ENCODE measurements around the gene DIAPH3. TPM values are rescaled to one million over a fixed set of nuclear protein-coding genes. Genes with fewer than 3 reads are reported as not detected.

The DIAPH3 gene
- total RNA-seq, 1 donor from 2014 or later, result 4.6 TPM

- Histone ChIP-seq H3K9me3 (no peaks in the 10 kb centered on the region), H3K36me3 (no peaks in the 10 kb centered on the region), H3K4me3 (no peak overlapping the region), H3K27ac (no peak overlapping the region), H3K27me3 (no peaks in the 10 kb centered on the region), H3K4me1 (no peaks in the 10 kb centered on the region)
- no peak for TF ChIP-seq CTCF (IDR thresholded peaks at IDR 0.05)
- DNase-seq (no peak), ATAC-seq (no peak)
- intact Hi-C loops (cut with DNase I), result no loop called here
These were observed 28.4 kb downstream of the DIAPH3 start for GRCh38 chr13:60135344-60135743.

DNA sequence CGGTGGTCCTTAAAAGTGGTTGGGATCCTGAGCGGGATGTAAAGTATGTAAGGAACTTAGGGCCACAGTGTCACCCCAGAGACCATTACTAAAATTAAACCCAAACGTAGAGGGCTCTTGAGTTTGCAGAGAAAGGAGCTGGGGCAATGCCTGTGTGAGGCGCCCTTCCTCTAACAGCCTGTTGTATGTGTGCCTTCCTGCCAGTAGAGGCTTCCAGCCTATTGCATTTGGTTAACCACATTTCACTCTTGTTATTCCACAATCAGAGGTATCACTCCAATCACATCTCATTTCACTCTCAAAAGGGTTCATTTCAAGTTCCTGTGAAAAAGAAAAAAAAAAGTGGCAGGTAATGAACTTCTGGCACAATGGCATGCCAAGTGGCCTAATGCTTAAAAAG is 29.4 kb downstream of the DIAPH3 start:
- no peaks in the 10 kb centered on the region for H3K9me3 ChIP-seq
- H3K4me3 ChIP-seq, result no peak overlapping the region
- no peaks in the 10 kb centered on the region for H3K4me1 ChIP-seq
- intact Hi-C loops (cut with DNase I), result no loop called here
- no peak for DNase-seq
- no peak for ATAC-seq
- H3K27ac ChIP-seq, result no peak overlapping the region
- no peak for TF ChIP-seq CTCF (IDR thresholded peaks at IDR 0.05)
- H3K36me3 ChIP-seq, result no peaks in the 10 kb centered on the region
- no peaks in the 10 kb centered on the region for H3K27me3 ChIP-seq

DNA sequence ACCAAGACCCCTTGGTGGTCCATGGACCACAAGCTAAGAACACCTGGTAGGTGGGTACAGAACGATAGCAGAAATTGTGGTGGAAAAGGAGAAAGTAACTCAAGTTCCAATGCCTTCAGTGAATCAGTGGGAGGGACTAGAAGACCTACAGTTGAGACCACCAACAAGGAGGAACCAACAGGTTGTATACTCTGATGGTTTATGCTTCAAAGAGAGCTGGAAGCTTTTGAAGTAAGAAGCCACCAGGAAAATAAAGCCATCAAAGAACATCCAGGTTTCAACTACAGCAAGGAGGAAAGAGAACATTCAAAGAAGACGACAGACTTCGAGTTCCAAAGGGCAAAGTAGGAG is 42.4 kb downstream of the DIAPH3 start:
- TF ChIP-seq CTCF (IDR thresholded peaks at IDR 0.05), result no peak
- no peak for DNase-seq

GRCh38 chr13:60120617-60121336 is 43.0 kb downstream of the DIAPH3 start:
- Histone ChIP-seq H3K27me3 (no peaks in the 10 kb centered on the region), H3K36me3 (no peaks in the 10 kb centered on the region), H3K4me1 (no peaks in the 10 kb centered on the region), H3K4me3 (no peak overlapping the region), H3K9me3 (no peaks in the 10 kb centered on the region), H3K27ac (no peak overlapping the region)
- DNase-seq (no peak), ATAC-seq (no peak)
- intact Hi-C loops (cut with DNase I), result no loop called here
- no peak for TF ChIP-seq CTCF (IDR thresholded peaks at IDR 0.05)

More for the DNA sequence above, 42.4 kb downstream of the DIAPH3 start:
- Histone ChIP-seq H3K4me1 (no peaks in the 10 kb centered on the region), H3K36me3 (no peaks in the 10 kb centered on the region), H3K9me3 (peaks cover 5% of the 10 kb centered on the region), H3K4me3 (no peak overlapping the region), H3K27me3 (no peaks in the 10 kb centered on the region), H3K27ac (no peak overlapping the region)
- ATAC-seq, result no peak
- intact Hi-C loops (cut with DNase I), result no loop called here

- Histone ChIP-seq H3K9me3 (no peaks in the 10 kb centered on the region), H3K4me3 (no peak overlapping the region), H3K27me3 (no peaks in the 10 kb centered on the region), H3K4me1 (no peaks in the 10 kb centered on the region), H3K27ac (no peak overlapping the region), H3K36me3 (no peaks in the 10 kb centered on the region)
- DNase-seq, result no peak
- no peak for ATAC-seq
- intact Hi-C loops (cut with DNase I), result no loop called here
- no peak for TF ChIP-seq CTCF (IDR thresholded peaks at IDR 0.05)
These were observed 44.9 kb downstream of the DIAPH3 start for GRCh38 chr13:60118696-60119400.

Measured in upper lobe of right lung (tissue), 1 donor.